ENCODE results near the gene C6orf58. TPM values are rescaled to one million over a fixed set of nuclear protein-coding genes. Genes with fewer than 3 reads are reported as not detected.

The C6orf58 gene
- total RNA-seq: not detected in 2 replicates
- long read RNA-seq: 0 reads

DNA sequence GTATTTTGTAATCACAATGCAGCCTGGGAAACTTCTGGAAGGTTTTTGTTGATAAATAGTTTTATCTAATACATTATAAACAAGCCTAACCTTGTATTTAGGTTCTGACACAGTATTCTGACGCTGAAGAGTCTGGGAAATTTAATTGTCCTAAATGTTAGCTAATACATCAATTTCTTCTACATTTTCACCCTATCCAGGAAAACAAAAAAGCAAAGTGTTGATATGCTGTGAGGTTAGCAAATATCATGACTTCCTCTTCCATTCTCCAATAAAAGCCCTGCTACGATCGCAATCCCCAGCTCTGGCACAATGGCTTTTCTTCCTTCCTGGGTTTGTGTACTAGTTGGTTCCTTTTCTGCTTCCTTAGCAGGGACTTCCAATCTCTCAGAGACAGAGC lies at the start of gene C6orf58:
Gene C6orf58, plus strand, starts transcription at position 301 of the 400 bp plus-strand sequence. Its CDS starts 12 bp downstream, at position 313.
- Mint-ChIP-seq H3K9me3 (ENCODE audit: low read depth) (no peaks in the 10 kb centered on the region), H3K4me3 (ENCODE audit: low read depth) (no peak within 1 kb of the TSS), H3K27me3 (no peaks in the 10 kb centered on the region), H3K27ac (no peak within 1 kb of the TSS), H3K4me1 (ENCODE audit: low read depth) (no peaks in the 10 kb centered on the region), H3K36me3 (ENCODE audit: insufficient read depth) (no peaks in the 10 kb centered on the region)
- no peak for DNase-seq (ENCODE audit: low spot score, unreplicated experiment)
- TF ChIP-seq, protein P1, sequence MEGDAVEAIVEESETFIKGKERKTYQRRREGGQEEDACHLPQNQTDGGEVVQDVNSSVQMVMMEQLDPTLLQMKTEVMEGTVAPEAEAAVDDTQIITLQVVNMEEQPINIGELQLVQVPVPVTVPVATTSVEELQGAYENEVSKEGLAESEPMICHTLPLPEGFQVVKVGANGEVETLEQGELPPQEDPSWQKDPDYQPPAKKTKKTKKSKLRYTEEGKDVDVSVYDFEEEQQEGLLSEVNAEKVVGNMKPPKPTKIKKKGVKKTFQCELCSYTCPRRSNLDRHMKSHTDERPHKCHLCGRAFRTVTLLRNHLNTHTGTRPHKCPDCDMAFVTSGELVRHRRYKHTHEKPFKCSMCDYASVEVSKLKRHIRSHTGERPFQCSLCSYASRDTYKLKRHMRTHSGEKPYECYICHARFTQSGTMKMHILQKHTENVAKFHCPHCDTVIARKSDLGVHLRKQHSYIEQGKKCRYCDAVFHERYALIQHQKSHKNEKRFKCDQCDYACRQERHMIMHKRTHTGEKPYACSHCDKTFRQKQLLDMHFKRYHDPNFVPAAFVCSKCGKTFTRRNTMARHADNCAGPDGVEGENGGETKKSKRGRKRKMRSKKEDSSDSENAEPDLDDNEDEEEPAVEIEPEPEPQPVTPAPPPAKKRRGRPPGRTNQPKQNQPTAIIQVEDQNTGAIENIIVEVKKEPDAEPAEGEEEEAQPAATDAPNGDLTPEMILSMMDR (IDR thresholded peaks at IDR 0.05; ENCODE audit: unreplicated experiment): no peak

GRCh38 chr6:127533011-127533410 lies 44.0 kb upstream of the C6orf58 start:
- H3K36me3 Mint-ChIP-seq (ENCODE audit: insufficient read depth): no peaks in the 10 kb centered on the region
- no peaks in the 10 kb centered on the region for H3K9me3 Mint-ChIP-seq (ENCODE audit: low read depth)
- no peak for DNase-seq (ENCODE audit: low spot score, unreplicated experiment)
- peaks cover 3% of the 10 kb centered on the region for H3K27me3 Mint-ChIP-seq
- no peak overlapping the region for H3K27ac Mint-ChIP-seq
- TF ChIP-seq, protein P1 (IDR thresholded peaks at IDR 0.05; ENCODE audit: unreplicated experiment): no peak
- no peaks in the 10 kb centered on the region for H3K4me1 Mint-ChIP-seq (ENCODE audit: low read depth)
- H3K4me3 Mint-ChIP-seq (ENCODE audit: low read depth): no peak overlapping the region

DNA sequence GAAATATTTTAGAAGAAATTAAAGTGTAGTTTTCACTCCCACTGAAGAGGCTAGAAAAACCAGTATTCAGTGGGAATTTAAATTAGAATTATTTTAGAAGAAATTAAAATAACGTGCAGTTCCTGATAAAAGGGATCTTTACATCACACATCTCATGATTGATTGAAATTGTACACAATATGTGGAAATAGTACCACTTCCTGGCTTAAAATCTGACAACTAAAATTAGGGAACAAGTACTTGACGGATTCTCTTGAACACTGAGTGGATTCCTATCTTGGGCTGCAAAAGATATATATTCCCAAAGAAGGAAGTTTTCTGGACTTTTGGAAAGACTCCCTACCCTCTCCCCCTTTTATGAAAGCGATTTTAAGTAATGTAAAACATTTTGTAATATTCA lies 43.2 kb upstream of the C6orf58 start:
- no peaks in the 10 kb centered on the region for H3K9me3 Mint-ChIP-seq (ENCODE audit: low read depth)
- H3K27me3 Mint-ChIP-seq: peaks cover 3% of the 10 kb centered on the region
- no peak overlapping the region for H3K27ac Mint-ChIP-seq
- no peak overlapping the region for H3K4me3 Mint-ChIP-seq (ENCODE audit: low read depth)
- no peaks in the 10 kb centered on the region for H3K4me1 Mint-ChIP-seq (ENCODE audit: low read depth)
- H3K36me3 Mint-ChIP-seq (ENCODE audit: insufficient read depth): no peaks in the 10 kb centered on the region
- DNase-seq (ENCODE audit: low spot score, unreplicated experiment): no peak
- TF ChIP-seq, protein P1 (IDR thresholded peaks at IDR 0.05; ENCODE audit: unreplicated experiment): no peak

GRCh38 chr6:127538750-127539264 lies 38.2 kb upstream of the C6orf58 start:
- H3K9me3 Mint-ChIP-seq (ENCODE audit: low read depth): no peaks in the 10 kb centered on the region
- H3K27ac Mint-ChIP-seq: no peak overlapping the region
- DNase-seq (ENCODE audit: low spot score, unreplicated experiment): no peak
- no peaks in the 10 kb centered on the region for H3K36me3 Mint-ChIP-seq (ENCODE audit: insufficient read depth)
- H3K4me3 Mint-ChIP-seq (ENCODE audit: low read depth): no peak overlapping the region
- TF ChIP-seq, protein P1 (IDR thresholded peaks at IDR 0.05; ENCODE audit: unreplicated experiment): no peak
- H3K4me1 Mint-ChIP-seq (ENCODE audit: low read depth): no peaks in the 10 kb centered on the region
- peaks cover 3% of the 10 kb centered on the region for H3K27me3 Mint-ChIP-seq

- Mint-ChIP-seq H3K36me3 (ENCODE audit: insufficient read depth) (no peaks in the 10 kb centered on the region), H3K27me3 (peaks cover 3% of the 10 kb centered on the region), H3K4me1 (ENCODE audit: low read depth) (no peaks in the 10 kb centered on the region), H3K9me3 (ENCODE audit: low read depth) (no peaks in the 10 kb centered on the region), H3K27ac (no peak overlapping the region), H3K4me3 (ENCODE audit: low read depth) (no peak overlapping the region)
- DNase-seq (ENCODE audit: low spot score, unreplicated experiment): no peak
- TF ChIP-seq, protein P1 (IDR thresholded peaks at IDR 0.05; ENCODE audit: unreplicated experiment): peak; percentile 26
These were observed 37.7 kb upstream of the C6orf58 start for GRCh38 chr6:127539272-127539671.

All from progenitor cell of endocrine pancreas (in vitro differentiated cells).